Stimulated activated CD4-positive, alpha-beta T cell treated with anti-CD3 and anti-CD28 coated beads, Interleukin-2, amount 100 ng/mL, for 24 hours (primary cell): Measurements from ENCODE around the gene TMEM184A.

ENCODE experiments used
- DNase-seq, 2 donors: peaks; one replicate each; pipeline ENCODE4 v3.0.0-alpha.2; 2020

Gene TMEM184A

GRCh38 chr7:1567049-1567771, 11.2 kb upstream of the TMEM184A start:
- DNase-seq, result no peak

GRCh38 chr7:1566687-1567048, 10.7 kb upstream of the TMEM184A start:
- no peak for DNase-seq

- no peak for DNase-seq
Observed at GRCh38 chr7:1564603-1565022, 8.6 kb upstream of the TMEM184A start.

DNA sequence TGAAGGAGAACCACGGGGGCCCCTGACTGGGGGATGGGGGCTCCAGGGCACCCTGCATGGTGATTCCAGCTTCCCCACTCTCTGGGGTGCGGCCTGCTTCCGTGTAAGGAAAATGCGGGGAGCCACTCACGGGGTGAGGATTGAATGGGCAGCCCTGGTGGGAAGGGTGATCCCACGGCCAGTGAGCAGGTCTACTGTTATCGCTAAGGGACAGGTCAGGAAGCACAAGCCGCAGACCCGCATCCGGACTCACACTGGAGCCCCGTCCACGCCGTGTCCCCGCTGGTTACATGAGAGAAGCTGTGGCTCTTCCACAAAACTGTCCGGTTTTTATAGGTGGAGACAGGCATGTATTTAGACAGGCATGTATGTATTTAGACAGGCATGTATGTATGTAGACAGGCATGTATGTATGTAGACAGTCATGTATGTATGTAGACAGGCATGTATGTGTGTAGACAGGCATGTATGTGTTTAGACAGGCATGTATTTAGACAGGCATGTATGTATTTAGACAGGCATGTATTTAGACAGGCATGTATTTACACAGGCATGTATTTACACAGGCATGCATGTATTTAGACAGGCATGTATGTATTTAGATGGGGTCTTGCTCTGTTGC, 8.1 kb upstream of the TMEM184A start:
- DNase-seq, result no peak

DNA sequence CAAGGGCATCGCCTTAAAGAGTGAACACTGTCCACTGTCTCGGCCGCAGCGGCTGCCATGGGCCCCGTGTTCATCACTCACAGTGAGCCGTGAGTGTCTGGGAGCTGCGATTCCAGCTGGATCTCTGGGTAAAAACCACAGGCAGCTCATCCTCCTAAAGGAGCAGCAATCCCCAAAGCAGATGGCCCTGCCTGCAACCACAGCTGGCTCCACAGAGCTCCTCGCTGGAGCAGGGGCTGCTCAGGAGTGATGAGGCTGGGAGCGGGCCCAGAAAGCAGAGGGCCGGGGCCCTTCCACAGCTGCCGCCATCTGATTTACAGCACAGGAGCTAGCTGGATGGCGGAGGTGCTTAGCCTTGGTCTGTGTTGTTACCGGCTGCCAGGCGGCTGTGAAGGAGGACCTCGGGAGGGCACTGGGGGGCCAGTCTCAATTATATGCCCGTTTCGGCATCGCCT, 6.6 kb upstream of the TMEM184A start:
- no peak for DNase-seq

DNA sequence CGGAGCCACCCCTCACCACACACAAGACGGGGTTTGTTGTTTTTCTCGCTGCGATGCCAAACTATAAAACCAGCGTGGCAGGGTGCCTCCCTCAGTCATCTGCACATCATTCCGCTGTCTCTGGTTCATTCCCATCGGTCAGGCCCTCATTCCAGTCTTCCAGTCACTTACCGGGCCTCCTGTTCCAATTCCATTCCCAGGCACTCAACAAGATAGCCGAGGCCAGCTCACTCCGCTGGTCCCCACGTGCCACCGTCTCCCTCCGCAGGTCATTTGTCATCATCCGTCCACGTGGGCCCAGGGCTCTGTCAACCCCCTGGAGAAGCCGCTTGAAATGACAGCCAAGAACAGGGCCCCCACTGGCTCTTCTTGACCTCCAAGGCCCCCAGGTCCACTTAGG, 6.1 kb upstream of the TMEM184A start:
- no peak for DNase-seq

DNA sequence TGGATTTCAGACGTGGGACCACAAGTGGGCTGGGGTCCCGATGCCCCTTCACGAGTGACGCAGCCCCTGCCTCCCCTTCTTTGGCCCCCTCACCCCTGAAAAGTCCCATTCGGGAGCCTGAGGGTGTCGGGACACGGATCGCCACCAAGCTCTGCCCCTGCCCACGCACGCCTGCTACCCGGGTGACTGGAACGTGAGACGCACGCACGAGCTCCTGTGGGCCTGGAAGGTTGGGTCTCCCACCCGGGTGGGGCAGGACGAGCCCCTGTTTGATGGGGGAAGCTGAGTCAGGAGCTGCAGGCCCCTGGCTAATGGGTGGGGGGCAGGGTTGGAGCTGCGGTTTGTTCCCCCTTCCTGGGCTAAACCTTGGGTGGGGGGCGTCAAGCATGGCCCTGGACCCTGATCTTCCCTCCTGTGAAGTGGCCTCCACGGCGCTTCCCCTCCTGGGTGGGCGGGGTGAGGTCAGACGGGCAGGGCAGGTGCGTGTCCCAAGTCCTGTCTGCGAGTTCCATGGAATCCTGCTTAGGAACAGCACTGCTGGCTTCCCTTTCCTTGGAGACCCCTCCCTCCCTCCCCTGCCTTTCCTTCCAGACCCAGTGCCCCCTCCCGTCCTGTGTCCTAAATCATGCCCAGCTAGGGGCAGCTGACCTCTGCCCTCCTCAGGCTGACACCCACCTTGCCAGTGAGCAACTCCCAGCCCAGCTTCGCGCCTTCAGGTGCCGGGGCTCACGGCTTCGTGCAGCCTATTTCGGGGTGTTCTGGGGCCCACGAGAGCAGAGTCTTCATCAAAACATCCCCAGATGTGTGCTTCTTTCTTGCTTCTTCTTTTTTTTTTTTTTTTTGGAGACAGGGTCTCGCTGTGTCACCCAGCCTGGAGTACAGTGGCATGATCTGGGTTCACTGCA, 5.3 kb upstream of the TMEM184A start:
- no peak for DNase-seq

GRCh38 chr7:1560620-1561031, 4.6 kb upstream of the TMEM184A start:
- DNase-seq, result no peak

DNA sequence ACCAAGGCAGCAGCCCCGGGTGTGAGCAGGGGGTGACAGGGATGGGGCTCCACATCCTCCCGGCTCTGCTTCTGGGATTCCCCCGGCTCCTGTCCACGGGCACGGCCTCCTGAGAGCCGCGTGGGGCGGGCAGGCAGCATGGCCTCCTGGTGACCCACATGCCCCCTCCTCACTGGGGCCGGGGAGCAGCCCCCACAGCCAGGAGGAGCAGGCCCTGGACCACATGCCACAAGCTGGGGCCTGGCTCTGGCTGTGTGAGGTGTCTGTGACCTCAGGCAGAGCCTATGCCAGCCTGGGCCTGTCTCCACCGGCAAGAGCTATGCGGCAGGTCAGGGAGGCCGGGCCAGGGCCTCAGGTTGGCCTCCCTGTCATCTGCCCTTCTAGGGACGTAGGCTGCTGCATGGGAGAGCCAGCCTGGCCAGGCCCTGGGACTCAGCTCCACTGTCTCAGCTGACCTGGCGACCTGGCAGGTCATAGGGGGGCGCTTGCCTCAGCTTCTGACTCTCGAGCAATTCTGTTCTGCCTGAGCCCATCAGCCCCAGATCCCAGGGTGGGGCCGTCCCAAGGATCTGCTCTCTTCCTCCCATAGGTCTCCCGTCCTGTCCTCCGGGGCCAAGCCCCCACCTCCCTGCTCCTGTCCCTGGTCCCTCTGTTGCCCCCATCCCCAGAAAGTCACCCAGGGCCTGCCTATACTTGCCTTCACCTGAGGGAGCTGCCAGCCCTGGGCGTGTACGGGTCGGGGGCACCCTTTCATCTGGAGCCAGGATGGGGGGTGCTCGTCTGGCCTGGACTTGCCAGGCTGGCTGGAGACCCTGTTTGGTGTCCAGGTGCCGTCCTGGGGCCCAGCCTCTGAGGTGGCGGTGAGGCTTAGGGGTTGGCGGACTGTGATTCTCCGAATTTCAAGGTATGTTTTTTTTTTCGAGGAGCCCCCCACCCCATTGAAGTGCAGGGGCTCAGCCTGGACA, 3.9 kb upstream of the TMEM184A start:
- no peak for DNase-seq

GRCh38 chr7:1558841-1559625, 3.0 kb upstream of the TMEM184A start:
- no peak for DNase-seq

DNA sequence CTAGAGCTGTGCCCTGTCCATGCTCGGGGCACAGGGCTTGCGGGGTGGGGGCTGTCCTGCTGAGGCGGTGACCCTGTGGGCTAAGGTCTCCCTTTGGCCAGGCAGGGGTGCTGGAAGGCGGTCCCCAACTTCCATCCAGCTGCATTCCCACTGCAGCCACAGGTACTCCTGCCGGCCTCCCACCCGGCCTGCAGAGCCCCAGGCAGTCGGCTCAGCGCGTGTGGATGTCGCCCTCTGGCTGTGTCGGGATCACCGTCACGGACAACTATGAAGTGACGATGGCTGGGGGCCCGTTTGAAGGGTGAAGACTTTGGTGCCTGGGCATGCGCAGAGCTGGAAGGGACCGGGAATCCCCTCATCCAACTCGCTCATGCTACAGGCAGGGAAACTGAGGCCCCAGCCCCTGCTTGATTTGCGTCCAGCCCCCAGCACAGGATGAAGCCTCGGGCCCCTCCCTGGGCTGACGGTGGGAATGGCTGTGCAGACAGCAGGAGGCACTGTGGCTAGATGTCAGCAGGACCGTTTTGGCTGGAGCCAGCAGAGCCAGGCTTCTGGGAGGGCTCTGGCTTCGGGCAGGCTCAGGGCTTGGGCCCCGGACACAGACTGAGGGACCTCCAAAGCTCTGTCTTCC, 2.3 kb upstream of the TMEM184A start:
- DNase-seq, result no peak

GRCh38 chr7:1557771-1558170, 1.8 kb upstream of the TMEM184A start:
- no peak for DNase-seq

- DNase-seq, result no peak
Observed at GRCh38 chr7:1557006-1557405, 1.0 kb upstream of the TMEM184A start.

DNA sequence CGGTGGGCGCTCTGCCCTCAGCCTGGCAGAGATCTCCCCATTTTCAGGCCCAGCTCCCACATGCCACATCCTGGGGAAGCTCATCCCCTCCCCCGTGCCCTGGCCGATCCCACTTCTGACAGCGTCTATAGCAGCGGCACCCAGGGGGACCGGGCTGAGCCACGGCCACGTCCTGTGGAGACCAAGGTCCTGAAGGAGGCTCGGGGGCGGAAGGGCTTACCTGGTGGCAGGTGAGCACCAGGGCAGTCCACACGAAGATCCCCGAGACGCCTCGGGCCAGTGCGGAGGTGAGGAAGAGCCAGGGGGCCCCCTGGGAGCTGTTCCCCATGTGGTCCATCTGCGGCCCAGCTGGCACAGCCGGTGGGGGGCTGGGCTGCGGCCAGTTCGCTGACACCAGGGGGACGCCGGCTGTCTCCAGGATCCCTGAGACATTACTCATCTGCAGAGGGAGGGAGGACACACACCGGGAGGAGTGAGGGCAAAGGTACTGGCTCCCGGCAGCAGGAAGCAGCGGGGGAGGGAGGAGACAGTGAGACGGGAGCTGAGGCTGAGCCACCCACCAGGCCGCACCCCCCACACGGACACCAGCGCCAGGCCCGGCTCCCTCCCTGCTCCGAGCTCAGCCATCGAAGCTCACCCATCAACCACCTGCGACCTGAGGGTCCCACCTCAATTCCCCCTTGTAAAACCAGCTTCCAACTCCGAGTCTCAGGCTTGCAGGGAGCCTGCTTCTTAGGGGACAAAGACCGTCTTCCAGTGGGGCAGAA, 776 bp downstream of the TMEM184A start:
- no peak for DNase-seq

DNA sequence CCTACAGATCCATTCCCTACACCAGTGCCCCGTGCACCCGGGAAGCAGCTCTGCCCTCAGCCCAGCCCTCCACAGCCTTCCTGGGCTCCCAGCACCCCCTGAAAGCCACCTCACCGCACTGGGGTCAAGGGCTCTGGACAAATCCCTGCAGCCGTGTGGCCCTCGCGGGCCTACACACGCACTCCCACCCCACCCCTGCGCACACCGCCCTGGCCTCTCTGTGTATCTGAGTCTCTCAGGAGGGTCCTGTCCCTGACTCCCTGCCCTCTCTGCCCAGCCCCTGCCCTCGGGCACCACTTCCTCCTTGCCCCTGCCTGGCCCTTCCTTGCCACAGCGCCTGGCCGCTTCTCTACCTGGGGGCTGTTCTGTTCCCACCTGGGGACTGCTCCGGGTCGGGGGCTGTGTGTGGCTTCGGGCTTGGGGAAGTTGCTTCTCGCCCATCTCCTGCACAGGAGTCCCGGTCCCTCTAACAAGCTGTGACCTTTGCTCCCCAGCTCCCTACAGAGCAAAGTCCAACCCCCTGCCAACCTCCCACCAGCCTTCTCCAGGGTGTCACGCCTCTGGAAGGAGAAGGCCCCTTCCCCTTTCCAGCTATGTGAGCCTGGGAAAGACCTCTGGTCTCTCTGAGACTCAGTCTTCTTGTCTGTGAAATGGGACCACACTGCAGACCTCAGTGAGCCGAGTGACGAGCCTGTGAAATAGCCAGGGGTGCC, 1.5 kb downstream of the TMEM184A start:
- DNase-seq, result no peak

- no peak for DNase-seq
Observed at GRCh38 chr7:1553512-1554210, 2.3 kb downstream of the TMEM184A start.

- no peak for DNase-seq
Observed at GRCh38 chr7:1552200-1552599, 3.8 kb downstream of the TMEM184A start.

DNA sequence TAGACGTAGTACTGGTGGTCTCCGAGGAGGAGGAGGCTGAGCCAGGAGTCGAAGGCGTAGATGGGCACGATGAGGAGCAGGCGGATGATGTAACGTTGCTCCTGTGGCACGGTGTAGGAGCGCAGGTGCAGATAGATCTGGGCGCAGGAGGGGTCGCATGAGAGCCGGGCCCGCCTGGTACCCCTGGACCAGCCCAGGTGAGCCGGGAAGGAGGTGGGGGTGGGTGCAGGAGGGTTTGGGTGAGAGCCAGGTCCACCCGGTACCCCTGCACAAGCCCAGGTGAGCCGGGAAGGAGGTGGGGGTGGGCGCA, 5.2 kb downstream of the TMEM184A start:
- DNase-seq, result no peak
